ENCODE measurements around the gene ASTN1.

Gene ASTN1

GRCh38 chr1:176957603-176958002, 206.9 kb downstream of the ASTN1 start:
- TF ChIP-seq CTCF (conservative IDR thresholded peaks at IDR 0.05; ENCODE audit: low read depth, low read length): no peak
- Histone ChIP-seq H3K79me2 (ENCODE audit: insufficient read depth, low read depth) (no peaks in the 10 kb centered on the region), H3K4me3 (IDR thresholded peaks at IDR 0.05; ENCODE audit: insufficient read depth, low read depth, low read length) (no peak overlapping the region), H3K4me1 (ENCODE audit: low read depth, poor library complexity, severe bottlenecking) (peaks cover 39% of the 10 kb centered on the region), H4K20me1 (ENCODE audit: insufficient read depth) (no peaks in the 10 kb centered on the region), H3K27ac (no peak overlapping the region), H3K4me2 (no peak overlapping the region), H3K27me3 (ENCODE audit: insufficient read depth, low read depth) (no peaks in the 10 kb centered on the region), H2AFZ (ENCODE audit: low read depth) (no peak overlapping the region), H3K9ac (no peak overlapping the region), H3K36me3 (ENCODE audit: insufficient read depth) (no peaks in the 10 kb centered on the region)

DNA sequence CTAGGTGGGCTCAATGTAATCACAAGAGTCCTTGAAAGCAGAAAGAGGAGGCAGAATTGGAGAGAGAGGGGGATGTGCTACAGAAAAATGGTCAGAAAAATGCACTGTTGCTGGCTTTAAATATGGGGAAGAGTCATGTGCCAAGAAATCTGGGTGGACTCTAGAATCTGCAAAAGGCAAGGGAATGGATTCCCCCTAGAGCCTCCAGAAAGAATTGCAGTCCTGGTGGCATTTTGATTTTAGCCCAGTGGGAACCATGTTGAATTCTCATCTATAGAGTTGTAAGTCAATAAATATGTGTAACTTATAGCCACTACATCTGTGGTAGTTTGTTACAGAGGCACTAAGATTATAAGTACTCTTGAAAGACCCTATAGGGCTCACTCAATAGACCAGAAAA, 210.3 kb downstream of the ASTN1 start:
- TF ChIP-seq CTCF (conservative IDR thresholded peaks at IDR 0.05; ENCODE audit: low read depth, low read length): peak; percentile 74
- no peaks in the 10 kb centered on the region for H3K36me3 ChIP-seq (ENCODE audit: insufficient read depth)
- H2AFZ ChIP-seq (ENCODE audit: low read depth): no peak overlapping the region
- no peak overlapping the region for H3K9ac ChIP-seq
- H4K20me1 ChIP-seq (ENCODE audit: insufficient read depth): no peaks in the 10 kb centered on the region
- H3K4me1 ChIP-seq (ENCODE audit: low read depth, poor library complexity, severe bottlenecking): peaks cover 55% of the 10 kb centered on the region
- H3K27ac ChIP-seq: no peak overlapping the region
- H3K79me2 ChIP-seq (ENCODE audit: insufficient read depth, low read depth): no peaks in the 10 kb centered on the region
- no peak overlapping the region for H3K4me2 ChIP-seq
- no peaks in the 10 kb centered on the region for H3K27me3 ChIP-seq (ENCODE audit: insufficient read depth, low read depth)
- H3K4me3 ChIP-seq (IDR thresholded peaks at IDR 0.05; ENCODE audit: insufficient read depth, low read depth, low read length): no peak overlapping the region

- Histone ChIP-seq H3K4me3 (IDR thresholded peaks at IDR 0.05; ENCODE audit: insufficient read depth, low read depth, low read length) (no peak overlapping the region), H3K4me2 (peak overlapping the region; percentile 61), H4K20me1 (ENCODE audit: insufficient read depth) (no peaks in the 10 kb centered on the region), H3K4me1 (ENCODE audit: low read depth, poor library complexity, severe bottlenecking) (peaks cover 44% of the 10 kb centered on the region), H3K27me3 (ENCODE audit: insufficient read depth, low read depth) (no peaks in the 10 kb centered on the region), H2AFZ (ENCODE audit: low read depth) (no peak overlapping the region), H3K36me3 (ENCODE audit: insufficient read depth) (no peaks in the 10 kb centered on the region), H3K27ac (0 out of 2 replicates have a peak overlapping the region, but pooled peaks have one; percentile 4), H3K9ac (no peak overlapping the region), H3K79me2 (ENCODE audit: insufficient read depth, low read depth) (no peaks in the 10 kb centered on the region)
- no peak for TF ChIP-seq CTCF (conservative IDR thresholded peaks at IDR 0.05; ENCODE audit: low read depth, low read length)
Measured at GRCh38 chr1:176950736-176951324, 213.7 kb downstream of the ASTN1 start.

GRCh38 chr1:176949033-176949662, 215.4 kb downstream of the ASTN1 start:
- no peak overlapping the region for H2AFZ ChIP-seq (ENCODE audit: low read depth)
- H3K27ac ChIP-seq: no peak overlapping the region
- H3K4me1 ChIP-seq (ENCODE audit: low read depth, poor library complexity, severe bottlenecking): peaks cover 57% of the 10 kb centered on the region
- no peaks in the 10 kb centered on the region for H3K27me3 ChIP-seq (ENCODE audit: insufficient read depth, low read depth)
- peak; percentile 84 for TF ChIP-seq CTCF (conservative IDR thresholded peaks at IDR 0.05; ENCODE audit: low read depth, low read length)
- no peak overlapping the region for H3K4me3 ChIP-seq (IDR thresholded peaks at IDR 0.05; ENCODE audit: insufficient read depth, low read depth, low read length)
- no peaks in the 10 kb centered on the region for H4K20me1 ChIP-seq (ENCODE audit: insufficient read depth)
- H3K36me3 ChIP-seq (ENCODE audit: insufficient read depth): no peaks in the 10 kb centered on the region
- no peak overlapping the region for H3K9ac ChIP-seq
- no peak overlapping the region for H3K4me2 ChIP-seq
- H3K79me2 ChIP-seq (ENCODE audit: insufficient read depth, low read depth): no peaks in the 10 kb centered on the region
